ENCODE measurements around the gene ZNF695.
"Not testable (repeated sequence)": the region's sequence is repeated elsewhere in the genome, so short reads cannot be mapped to it uniquely, and the experiment has no call there.

GRCh38 chr1:247024658-247025057, 16.8 kb upstream of the ZNF695 start:
- not testable (repeated sequence) for TF ChIP-seq CTCF (IDR thresholded peaks at IDR 0.05; ENCODE audit: insufficient read depth, low read depth, low read length); EZH2 (IDR thresholded peaks at IDR 0.05; ENCODE audit: insufficient read depth, low read length)

Measured in astrocyte (in vitro differentiated cells and primary cell).